ENCODE measurements around the gene TBKBP1. TPM values are rescaled to one million over a fixed set of nuclear protein-coding genes. Genes with fewer than 3 reads are reported as not detected.

The TBKBP1 gene
- total RNA-seq, 2 experiments from 2014 or later = 11.3 to 13.0 TPM

GRCh38 chr17:47716375-47716774, 22.4 kb downstream of the TBKBP1 start:
- H3K27ac Mint-ChIP-seq = peak overlapping the region; percentile 94
- peak; percentile 62 for DNase-seq
- H3K4me1 Mint-ChIP-seq (ENCODE audit: low read depth) = peaks cover 90% of the 10 kb centered on the region
- H3K4me3 Mint-ChIP-seq = peak overlapping the region; percentile 72
- no peaks in the 10 kb centered on the region for H3K27me3 Mint-ChIP-seq
- no peaks in the 10 kb centered on the region for H3K9me3 Mint-ChIP-seq
- ChIA-PET CTCF (interaction anchor here (1.2 to 9.2 kb wide), 4 partner anchors 9 to 19 kb away, joined by 5 to 135 read pairs (median 58); partner anchors contain the start of gene TBX21), POLR2A (interaction anchor here (6.3 kb wide), 1 partner anchor 13 kb away, joined by 111 read pairs; no protein-coding TSS in a partner anchor)
- intact Hi-C loops (cut with micrococcal nuclease) = loop anchor here (10.0 kb wide), 1 partner anchor 108 kb away; the partner anchor contains the start of gene OSBPL7
- no peaks in the 10 kb centered on the region for H3K36me3 Mint-ChIP-seq

- Mint-ChIP-seq H3K4me1 (ENCODE audit: low read depth) (peaks cover 90% of the 10 kb centered on the region), H3K36me3 (no peaks in the 10 kb centered on the region), H3K27ac (peak overlapping the region; percentile 94), H3K9me3 (no peaks in the 10 kb centered on the region), H3K27me3 (no peaks in the 10 kb centered on the region), H3K4me3 (peak overlapping the region; percentile 72)
- POLR2A ChIA-PET = interaction anchor here (2.1 to 6.3 kb wide), 2 partner anchors 14 to 19 kb away, joined by 8 to 111 read pairs; no protein-coding TSS in a partner anchor
- peak; percentile 74 for DNase-seq
- CTCF ChIA-PET = interaction anchor here (0.8 to 9.2 kb wide), 8 partner anchors 11 to 264 kb away, joined by 3 to 135 read pairs (median 10); partner anchors contain the start of gene TBX21
- intact Hi-C loops (cut with micrococcal nuclease) = loop anchor here (10.0 kb wide), 1 partner anchor 108 kb away; the partner anchor contains the start of gene OSBPL7
These were observed 23.3 kb downstream of the TBKBP1 start for GRCh38 chr17:47717261-47717697.

DNA sequence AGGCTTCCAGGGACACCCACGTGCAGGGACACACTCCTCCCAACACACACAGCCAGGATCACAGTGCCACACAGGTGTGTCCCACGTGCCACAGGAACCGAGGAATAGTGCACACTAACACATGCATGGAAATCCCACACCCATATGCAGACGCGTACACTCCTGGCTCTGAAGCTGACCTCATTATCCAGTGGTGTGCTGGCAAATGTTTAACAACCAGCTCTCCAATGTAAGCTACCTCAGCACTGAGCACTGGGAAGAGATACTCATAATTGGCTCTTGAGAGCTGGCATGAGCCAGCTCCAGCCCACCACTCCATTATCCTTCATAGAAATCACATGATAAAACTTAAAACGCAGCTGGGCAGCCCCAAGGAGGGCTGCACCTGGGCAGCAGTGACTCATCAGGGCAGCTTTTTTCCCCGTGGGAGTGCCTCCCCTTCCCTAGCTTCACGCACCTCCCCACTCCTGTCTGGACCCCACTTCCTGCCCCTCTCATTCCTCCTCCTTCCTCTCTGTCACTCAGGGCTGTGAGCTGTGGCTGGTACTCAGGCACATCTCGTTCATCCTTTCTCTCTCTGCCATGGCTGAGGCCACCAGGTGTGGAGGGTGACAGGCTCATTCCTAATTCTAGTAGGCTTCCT, 24.1 kb downstream of the TBKBP1 start:
- POLR2A ChIA-PET = interaction anchor here (0.8 to 6.3 kb wide), 7 partner anchors 9 to 68 kb away, joined by 3 to 111 read pairs (median 8); partner anchors contain the start of genes KPNB1, TBKBP1 and TBX21
- no peaks in the 10 kb centered on the region for H3K9me3 Mint-ChIP-seq
- no peaks in the 10 kb centered on the region for H3K36me3 Mint-ChIP-seq
- intact Hi-C loops (cut with micrococcal nuclease) = loop anchor here (10.0 kb wide), 1 partner anchor 107 kb away; the partner anchor contains the start of gene OSBPL7
- CTCF ChIA-PET = interaction anchor here (0.6 to 9.2 kb wide), 13 partner anchors 8 to 124 kb away, joined by 3 to 135 read pairs (median 6); partner anchors contain the start of gene TBX21
- H3K4me3 Mint-ChIP-seq = peak overlapping the region; percentile 72
- H3K4me1 Mint-ChIP-seq (ENCODE audit: low read depth) = peaks cover 95% of the 10 kb centered on the region
- peak; percentile 63 for DNase-seq
- no peaks in the 10 kb centered on the region for H3K27me3 Mint-ChIP-seq
- H3K27ac Mint-ChIP-seq = peak overlapping the region; percentile 94

DNA sequence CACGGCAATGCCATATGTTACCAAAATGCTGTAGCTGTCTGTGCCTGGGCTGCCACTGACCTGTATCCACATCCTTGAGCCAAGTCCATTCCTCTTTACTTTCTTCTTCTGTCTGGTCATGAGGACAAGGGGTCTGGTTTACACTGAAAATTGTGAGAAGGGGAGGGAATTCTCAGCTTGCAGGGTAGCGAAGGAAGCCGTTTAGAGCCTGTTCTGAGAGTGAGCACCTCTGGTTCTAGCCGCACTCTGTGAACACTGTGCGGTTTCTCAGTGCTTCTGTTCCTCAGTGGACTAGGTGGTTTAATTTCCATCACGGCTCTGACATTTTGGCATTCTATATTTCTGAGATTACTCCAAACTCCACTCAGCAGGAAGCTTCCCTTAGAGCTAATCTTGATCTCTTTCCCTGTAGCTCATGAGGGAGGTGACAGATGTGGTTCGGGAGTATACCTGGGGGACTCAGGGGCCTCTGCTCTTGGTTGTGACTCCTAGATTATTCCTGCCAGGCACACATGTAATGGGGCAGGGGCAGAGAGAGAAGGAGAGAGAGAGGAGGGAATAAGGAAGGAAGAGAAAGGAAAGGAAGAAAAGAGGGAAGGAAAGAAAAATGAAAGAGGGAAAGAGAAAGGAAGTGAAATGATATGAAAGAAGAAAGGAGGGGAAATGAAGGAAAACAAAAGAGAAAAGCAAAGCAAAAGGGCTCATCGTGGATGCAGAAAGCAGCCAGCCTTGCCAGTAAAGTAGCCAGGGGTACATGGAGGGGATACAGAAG, 24.9 kb downstream of the TBKBP1 start:
- POLR2A ChIA-PET = interaction anchor here (0.5 to 6.3 kb wide), 11 partner anchors 8 to 792 kb away, joined by 3 to 111 read pairs (median 3); partner anchors contain the start of genes KPNB1, TBKBP1 and TBX21
- CTCF ChIA-PET = interaction anchor here (0.6 to 9.2 kb wide), 14 partner anchors 8 to 464 kb away, joined by 3 to 135 read pairs (median 6); partner anchors contain the start of gene TBX21
- Mint-ChIP-seq H3K9me3 (no peaks in the 10 kb centered on the region), H3K36me3 (no peaks in the 10 kb centered on the region), H3K4me1 (ENCODE audit: low read depth) (peaks cover 96% of the 10 kb centered on the region), H3K27me3 (no peaks in the 10 kb centered on the region), H3K27ac (peak overlapping the region; percentile 94), H3K4me3 (peak overlapping the region; percentile 72)
- DNase-seq = no peak
- intact Hi-C loops (cut with micrococcal nuclease) = loop anchor here (10.0 kb wide), 1 partner anchor 106 kb away; the partner anchor contains the start of gene OSBPL7

DNA sequence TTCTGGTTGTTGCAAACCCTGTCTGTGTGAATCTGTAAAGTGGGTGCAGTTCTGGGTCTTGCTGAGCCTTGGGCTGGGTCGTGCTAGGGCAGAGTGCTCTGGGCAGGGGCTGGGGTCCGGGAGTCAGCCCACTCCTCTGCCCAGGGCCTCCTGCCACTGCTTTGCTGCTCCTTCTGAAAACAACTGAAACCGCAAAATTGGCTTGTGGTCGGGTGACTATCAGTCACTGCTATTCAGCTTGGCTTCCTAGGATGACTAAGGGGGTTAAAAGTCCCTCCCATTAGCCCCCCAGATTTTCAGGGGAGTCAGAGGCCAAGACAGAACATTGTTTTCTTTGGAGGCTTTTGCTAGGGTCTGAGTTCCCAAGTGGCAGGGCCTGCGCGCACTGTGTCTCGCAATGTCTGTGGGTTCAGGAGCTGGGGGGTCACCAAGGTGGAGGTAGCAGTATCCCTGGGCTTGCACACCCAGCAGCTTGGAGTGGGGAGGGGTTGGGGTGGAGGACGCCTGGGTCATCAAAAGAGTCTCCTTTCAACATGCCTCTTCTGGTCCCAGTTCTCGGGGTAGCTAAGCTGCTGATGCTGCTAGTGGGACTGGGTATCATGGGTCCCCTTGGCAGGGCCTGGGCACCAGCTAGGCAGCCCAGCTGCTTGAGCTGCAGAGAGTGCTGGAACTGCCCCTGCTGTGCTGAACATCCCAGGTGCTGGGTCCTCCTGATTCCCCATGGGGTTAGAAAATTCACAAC, 25.6 kb downstream of the TBKBP1 start:
- Mint-ChIP-seq H3K4me1 (ENCODE audit: low read depth) (peaks cover 93% of the 10 kb centered on the region), H3K4me3 (peak overlapping the region; percentile 72), H3K27me3 (no peaks in the 10 kb centered on the region), H3K9me3 (no peaks in the 10 kb centered on the region), H3K36me3 (no peaks in the 10 kb centered on the region), H3K27ac (peak overlapping the region; percentile 94)
- POLR2A ChIA-PET = interaction anchor here (0.5 to 6.3 kb wide), 9 partner anchors 13 to 792 kb away, joined by 3 to 111 read pairs (median 4); partner anchors contain the start of genes KPNB1, TBKBP1 and TBX21
- peak; percentile 93 for DNase-seq
- CTCF ChIA-PET = interaction anchor here (1.0 to 9.2 kb wide), 5 partner anchors 14 to 465 kb away, joined by 4 to 135 read pairs (median 57); partner anchors contain the start of gene TBX21
- intact Hi-C loops (cut with micrococcal nuclease) = loop anchor here (10.0 kb wide), 1 partner anchor 105 kb away; the partner anchor contains the start of gene OSBPL7

GRCh38 chr17:47720196-47720595, 26.2 kb downstream of the TBKBP1 start:
- ChIA-PET POLR2A (interaction anchor here (0.7 to 6.3 kb wide), 6 partner anchors 12 to 71 kb away, joined by 4 to 111 read pairs (median 10); partner anchors contain the start of genes KPNB1, TBKBP1 and TBX21), CTCF (interaction anchor here (1.7 to 9.2 kb wide), 4 partner anchors 14 to 21 kb away, joined by 5 to 135 read pairs (median 58); partner anchors contain the start of gene TBX21)
- intact Hi-C loops (cut with micrococcal nuclease) = no loop called here
- peak; percentile 53 for DNase-seq
- Mint-ChIP-seq H3K27me3 (no peaks in the 10 kb centered on the region), H3K4me3 (peak overlapping the region; percentile 72), H3K9me3 (no peaks in the 10 kb centered on the region), H3K27ac (peak overlapping the region; percentile 94), H3K36me3 (no peaks in the 10 kb centered on the region), H3K4me1 (ENCODE audit: low read depth) (peaks cover 93% of the 10 kb centered on the region)

- H3K36me3 Mint-ChIP-seq = no peaks in the 10 kb centered on the region
- peak overlapping the region; percentile 72 for H3K4me3 Mint-ChIP-seq
- H3K9me3 Mint-ChIP-seq = no peaks in the 10 kb centered on the region
- intact Hi-C loops (cut with micrococcal nuclease) = loop anchor here (1.0 kb wide), 5 partner anchors 12 to 101 kb away; partner anchors contain the start of genes KPNB1, TBKBP1 and TBX21
- DNase-seq = peak; percentile 99
- ChIA-PET CTCF (interaction anchor here (0.9 to 2.2 kb wide), 4 partner anchors 11 to 23 kb away, joined by 3 to 24 read pairs (median 10); partner anchors contain the start of gene TBX21), POLR2A (interaction anchor here (0.6 to 2.1 kb wide), 4 partner anchors 11 to 42 kb away, joined by 3 to 29 read pairs (median 8); partner anchors contain the start of gene TBX21)
- H3K4me1 Mint-ChIP-seq (ENCODE audit: low read depth) = peaks cover 92% of the 10 kb centered on the region
- peak overlapping the region; percentile 94 for H3K27ac Mint-ChIP-seq
- no peaks in the 10 kb centered on the region for H3K27me3 Mint-ChIP-seq
These were observed 27.0 kb downstream of the TBKBP1 start for GRCh38 chr17:47720754-47721533.

DNA sequence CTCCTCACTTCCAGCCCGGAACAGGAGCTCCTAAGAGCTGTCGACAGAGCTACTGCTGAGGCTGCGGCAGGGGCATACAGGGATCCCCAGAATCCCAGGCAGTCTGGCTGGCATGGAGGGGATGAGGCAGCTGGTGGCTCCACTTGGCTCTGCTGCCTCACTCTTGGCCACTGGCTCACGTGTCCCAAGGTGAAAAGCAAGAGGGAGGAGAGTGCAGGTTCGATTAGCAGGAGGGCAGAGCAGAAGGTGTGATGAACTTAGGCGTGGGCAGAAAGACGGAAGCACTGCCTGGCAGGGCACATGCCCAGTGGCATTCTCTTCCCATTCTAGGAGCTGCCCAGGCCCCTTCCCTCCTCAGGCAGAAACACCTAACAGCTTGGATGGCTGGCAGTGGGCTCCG, 27.8 kb downstream of the TBKBP1 start:
- Mint-ChIP-seq H3K27ac (peak overlapping the region; percentile 94), H3K4me3 (peak overlapping the region; percentile 72), H3K36me3 (no peaks in the 10 kb centered on the region), H3K27me3 (no peaks in the 10 kb centered on the region), H3K9me3 (no peaks in the 10 kb centered on the region), H3K4me1 (ENCODE audit: low read depth) (peaks cover 92% of the 10 kb centered on the region)
- DNase-seq = no peak
- intact Hi-C loops (cut with micrococcal nuclease) = loop anchor here (1.0 kb wide), 5 partner anchors 12 to 101 kb away; partner anchors contain the start of genes KPNB1, TBKBP1 and TBX21
- ChIA-PET CTCF (interaction anchor here (0.9 to 2.2 kb wide), 5 partner anchors 10 to 24 kb away, joined by 3 to 24 read pairs (median 7); partner anchors contain the start of gene TBX21), POLR2A (interaction anchor here (1.6 to 2.1 kb wide), 3 partner anchors 11 to 21 kb away, joined by 7 to 29 read pairs (median 13); partner anchors contain the start of gene TBX21)

- H3K36me3 Mint-ChIP-seq = no peaks in the 10 kb centered on the region
- H3K4me3 Mint-ChIP-seq = no peak overlapping the region
- no peak for DNase-seq
- no peaks in the 10 kb centered on the region for H3K27me3 Mint-ChIP-seq
- ChIA-PET POLR2A (interaction anchor here (1.0 kb wide), 1 partner anchor 8 kb away, joined by 3 read pairs; the partner anchor contains the start of gene TBX21), CTCF (interaction anchor here (1.0 to 2.5 kb wide), 4 partner anchors 8 to 65 kb away, joined by 3 to 13 read pairs (median 8); partner anchors contain the start of gene TBX21)
- intact Hi-C loops (cut with micrococcal nuclease) = no loop called here
- H3K9me3 Mint-ChIP-seq = no peaks in the 10 kb centered on the region
- H3K4me1 Mint-ChIP-seq (ENCODE audit: low read depth) = peaks cover 87% of the 10 kb centered on the region
- peak overlapping the region; percentile 30 for H3K27ac Mint-ChIP-seq
These were observed 30.7 kb downstream of the TBKBP1 start for GRCh38 chr17:47724705-47725104.
